Cardiac muscle cell (in vitro differentiated cells and primary cell): Measurements from ENCODE around the gene PDE4B. TPM values are rescaled to one million over a fixed set of nuclear protein-coding genes. Genes with fewer than 3 reads are reported as not detected.

Source experiments
- DNase-seq, 2 donors: peaks; one replicate each; pipeline versions ENCODE4 v3.0.0 to v3.0.0-alpha.2; 2010 to 2017; ENCODE audit warnings: low read depth in 1 of 2, low spot score in 1 of 2
- H3K27ac ChIP-seq: fragments of 200-600 bp; sonication (generic); 2 replicates; pipeline ENCODE4 v1.5.1; 2016
- H3K27me3 ChIP-seq: fragments of 200-600 bp; sonication (generic); 2 replicates; pipeline ENCODE4 v1.6.0; 2016; ENCODE audit warnings: control low read depth
- H3K36me3 ChIP-seq: fragments of 200-600 bp; sonication (generic); 2 replicates; pipeline ENCODE4 v1.5.1; 2016; ENCODE audit warnings: control low read depth
- H3K4me1 ChIP-seq: fragments of 200-600 bp; sonication (generic); 2 replicates; pipeline ENCODE4 v1.8.1; 2017; ENCODE audit warnings: low read depth, mild to moderate bottlenecking, mixed run types
- H3K4me3 ChIP-seq: fragments of 200-600 bp; sonication (generic); 2 replicates; pipeline ENCODE4 v1.5.1; 2016; ENCODE audit warnings: mild to moderate bottlenecking
- H3K9me3 ChIP-seq: fragments of 200-600 bp; sonication (generic); 2 replicates; pipeline ENCODE4 v1.5.1; 2017; ENCODE audit warnings: low read depth, mild to moderate bottlenecking, control low read depth
- polyA plus RNA-seq: library from polyadenylated mRNA; unstranded; fragments of >200 nt; fragmentation: Nextera tagmentation; extraction: Ambion mirVana; gene quantifications from 2 replicates; pipeline ENCODE4 v1.2.1, GENCODE V29; 2016
- total RNA-seq: library from RNA; depleted of rRNA; stranded (reverse); fragments of >200 nt; gene quantifications from 2 replicates; pipeline ENCODE4 v1.2.3, GENCODE V29; 2016
- TF ChIP-seq, protein P1 (sequence below): IDR thresholded peaks from 2 replicates; pipeline ENCODE4 v1.5.1; 2012; ENCODE audit warnings: low read depth, mild to moderate bottlenecking, low read length

The PDE4B gene
- total and polyA plus RNA-seq, 2 experiments from 2014 or later = 0.65 to 3.9 TPM

DNA sequence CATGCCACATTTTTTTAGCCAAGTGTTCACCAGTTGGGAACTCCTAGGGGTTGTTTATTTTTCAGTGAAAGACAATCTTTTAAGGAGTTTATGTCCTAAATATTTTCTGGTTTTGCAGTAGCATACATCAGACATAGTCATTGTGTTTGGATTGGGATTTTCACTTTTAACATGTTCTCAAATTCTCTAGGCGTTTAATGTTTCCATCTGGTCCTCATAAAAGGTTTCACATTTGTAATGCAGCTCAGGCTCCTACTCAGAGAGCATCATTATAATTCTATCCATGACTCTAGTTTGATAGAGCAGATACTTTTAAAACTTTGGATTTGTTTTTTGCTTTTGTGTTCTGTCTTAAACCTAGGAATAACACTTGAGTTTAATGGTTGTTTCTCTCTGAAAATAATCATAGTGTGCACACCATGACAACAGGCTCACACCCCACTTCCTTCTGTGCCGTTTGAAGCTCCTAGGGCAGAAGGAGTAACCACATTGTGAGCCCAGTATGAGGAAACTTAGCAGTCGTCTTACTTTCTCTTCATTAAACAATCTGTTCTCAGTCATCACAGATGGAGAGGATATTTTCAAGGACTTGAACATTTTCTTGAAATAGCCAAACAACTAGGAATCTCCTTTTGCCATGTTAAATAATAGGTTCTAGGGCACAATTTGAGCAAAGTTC is 219.6 kb downstream of the PDE4B start:
- Histone ChIP-seq H3K27ac (no peak overlapping the region), H3K4me3 (no peak overlapping the region), H3K27me3 (no peaks in the 10 kb centered on the region), H3K36me3 (no peaks in the 10 kb centered on the region), H3K4me1 (no peaks in the 10 kb centered on the region), H3K9me3 (no peaks in the 10 kb centered on the region)
- no peak for DNase-seq
- TF ChIP-seq, protein P1, sequence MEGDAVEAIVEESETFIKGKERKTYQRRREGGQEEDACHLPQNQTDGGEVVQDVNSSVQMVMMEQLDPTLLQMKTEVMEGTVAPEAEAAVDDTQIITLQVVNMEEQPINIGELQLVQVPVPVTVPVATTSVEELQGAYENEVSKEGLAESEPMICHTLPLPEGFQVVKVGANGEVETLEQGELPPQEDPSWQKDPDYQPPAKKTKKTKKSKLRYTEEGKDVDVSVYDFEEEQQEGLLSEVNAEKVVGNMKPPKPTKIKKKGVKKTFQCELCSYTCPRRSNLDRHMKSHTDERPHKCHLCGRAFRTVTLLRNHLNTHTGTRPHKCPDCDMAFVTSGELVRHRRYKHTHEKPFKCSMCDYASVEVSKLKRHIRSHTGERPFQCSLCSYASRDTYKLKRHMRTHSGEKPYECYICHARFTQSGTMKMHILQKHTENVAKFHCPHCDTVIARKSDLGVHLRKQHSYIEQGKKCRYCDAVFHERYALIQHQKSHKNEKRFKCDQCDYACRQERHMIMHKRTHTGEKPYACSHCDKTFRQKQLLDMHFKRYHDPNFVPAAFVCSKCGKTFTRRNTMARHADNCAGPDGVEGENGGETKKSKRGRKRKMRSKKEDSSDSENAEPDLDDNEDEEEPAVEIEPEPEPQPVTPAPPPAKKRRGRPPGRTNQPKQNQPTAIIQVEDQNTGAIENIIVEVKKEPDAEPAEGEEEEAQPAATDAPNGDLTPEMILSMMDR = no peak

DNA sequence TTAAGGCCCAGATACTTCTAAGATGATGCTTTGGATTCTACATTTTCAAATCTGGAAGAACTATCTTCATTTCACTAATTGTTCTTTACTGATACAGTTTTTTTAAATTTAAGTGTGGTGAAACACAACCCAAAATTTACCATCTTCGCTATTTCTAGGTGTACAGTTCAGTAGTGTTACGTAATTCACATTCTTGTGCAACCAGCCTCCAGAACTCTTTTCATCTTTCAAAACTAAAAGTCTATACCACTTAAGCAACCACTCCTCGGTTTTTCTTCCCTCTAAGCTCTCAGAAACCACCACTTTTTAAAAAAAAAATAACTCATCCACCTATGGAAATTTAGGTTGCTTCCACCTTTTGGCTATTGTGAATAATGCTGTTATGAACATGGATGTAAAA is 220.7 kb downstream of the PDE4B start:
- no peaks in the 10 kb centered on the region for H3K27me3 ChIP-seq
- peak in 1 of 2 donors; percentile 14 for DNase-seq
- no peak overlapping the region for H3K4me3 ChIP-seq
- no peaks in the 10 kb centered on the region for H3K36me3 ChIP-seq
- H3K27ac ChIP-seq = no peak overlapping the region
- TF ChIP-seq, protein P1 = no peak
- H3K4me1 ChIP-seq = no peaks in the 10 kb centered on the region
- no peaks in the 10 kb centered on the region for H3K9me3 ChIP-seq

DNA sequence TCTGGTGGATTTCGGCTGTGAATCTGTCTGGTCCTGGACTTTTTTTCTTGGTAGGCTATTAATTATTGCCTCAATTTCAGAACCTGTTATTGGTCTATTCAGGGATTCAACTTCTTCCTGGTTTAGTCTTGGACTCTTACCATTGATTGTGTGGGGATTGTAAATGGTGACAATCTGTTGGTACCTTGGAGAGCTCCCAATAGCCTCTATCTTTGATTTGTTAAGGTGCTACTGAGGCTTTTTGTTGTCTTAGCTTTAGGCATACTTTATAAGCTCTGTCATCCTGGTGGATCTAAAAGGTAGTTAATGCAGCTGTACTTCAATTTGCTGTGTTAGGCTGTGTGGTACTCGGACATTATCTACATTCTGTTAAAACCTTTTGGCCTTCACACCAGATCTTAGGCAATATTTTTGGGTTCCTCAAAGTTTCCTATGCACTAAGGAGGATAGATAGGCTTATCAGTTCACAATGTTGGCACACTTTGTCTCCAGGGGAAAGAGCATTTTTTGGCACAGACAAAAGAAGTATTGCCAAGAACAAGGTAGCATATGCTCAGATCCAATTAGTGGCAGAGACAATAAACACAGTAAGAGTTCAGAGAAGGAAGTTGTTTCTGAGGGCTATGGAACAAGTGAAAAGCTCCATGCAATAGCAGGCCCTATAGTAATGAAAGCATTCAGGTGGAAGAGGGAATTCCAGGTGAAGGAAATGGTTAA is 230.4 kb downstream of the PDE4B start:
- TF ChIP-seq, protein P1 = no peak
- Histone ChIP-seq H3K27ac (no peak overlapping the region), H3K36me3 (no peaks in the 10 kb centered on the region), H3K4me3 (no peak overlapping the region), H3K27me3 (no peaks in the 10 kb centered on the region), H3K4me1 (no peaks in the 10 kb centered on the region), H3K9me3 (no peaks in the 10 kb centered on the region)
- peak; percentile 47 to 66 for DNase-seq

DNA sequence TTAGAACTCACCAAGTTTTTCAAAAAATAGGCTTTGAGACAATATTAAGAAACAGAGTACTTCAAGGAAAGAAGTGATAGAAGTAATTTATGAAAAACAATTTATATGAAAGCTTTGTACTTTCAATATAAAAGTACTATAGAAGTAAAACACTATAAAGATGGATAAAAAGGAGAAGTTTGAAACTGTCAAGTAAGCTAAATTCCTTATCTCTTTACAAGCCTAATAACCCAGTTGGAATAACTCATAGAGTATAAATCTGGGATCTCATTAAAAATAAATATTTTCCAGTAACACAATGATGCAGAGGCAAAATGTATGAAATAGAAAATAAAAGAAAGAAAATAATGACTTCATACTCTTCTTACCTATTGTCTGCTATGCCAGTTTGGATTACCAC is 232.5 kb downstream of the PDE4B start:
- H3K4me3 ChIP-seq = no peak overlapping the region
- H3K27me3 ChIP-seq = no peaks in the 10 kb centered on the region
- no peaks in the 10 kb centered on the region for H3K36me3 ChIP-seq
- no peaks in the 10 kb centered on the region for H3K4me1 ChIP-seq
- DNase-seq = no peak
- H3K27ac ChIP-seq = no peak overlapping the region
- TF ChIP-seq, protein P1 = no peak
- no peaks in the 10 kb centered on the region for H3K9me3 ChIP-seq

DNA sequence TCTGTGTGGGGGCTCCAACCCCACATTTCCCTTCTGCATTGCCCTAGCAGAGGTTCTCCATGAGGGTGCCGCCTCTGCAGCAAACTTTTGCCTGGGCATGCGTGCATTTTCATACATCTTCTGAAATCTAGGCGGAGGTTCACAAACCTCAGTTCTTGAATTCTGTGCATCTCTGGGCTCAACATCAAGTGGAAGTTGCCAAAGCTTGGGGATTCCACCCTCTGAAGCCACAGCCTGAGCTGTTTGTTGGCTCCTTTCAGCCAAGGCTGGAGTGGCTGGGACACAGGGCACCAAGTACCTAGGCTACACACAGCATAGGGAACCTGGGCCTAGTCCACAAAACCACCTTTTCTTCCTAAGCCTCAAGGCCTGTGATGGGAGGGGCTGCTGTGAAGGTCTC is 235.3 kb downstream of the PDE4B start:
- Histone ChIP-seq H3K4me3 (no peak overlapping the region), H3K9me3 (no peaks in the 10 kb centered on the region), H3K36me3 (no peaks in the 10 kb centered on the region), H3K4me1 (no peaks in the 10 kb centered on the region), H3K27me3 (no peaks in the 10 kb centered on the region), H3K27ac (no peak overlapping the region)
- TF ChIP-seq, protein P1 = no peak
- no peak for DNase-seq
